GM12875 (cell line): Measurements from ENCODE around the gene ADORA3.
"Not testable (repeated sequence)": the region's sequence is repeated elsewhere in the genome, so short reads cannot be mapped to it uniquely, and the experiment has no call there.

Experiments
- H3K4me3 ChIP-seq: one replicate; pipeline ENCODE4 v1.5.1; 2011; ENCODE audit warnings: low read depth, low read length, control low read depth
- CTCF ChIP-seq: IDR thresholded peaks from 2 replicates; pipeline ENCODE4 v1.5.1; 2011; ENCODE audit warnings: low read depth, mild to moderate bottlenecking, control low read depth, inconsistent platforms, low read length, moderate library complexity, borderline replicate concordance; ENCODE audit not compliant: insufficient read depth

ADORA3 gene

GRCh38 chr1:111503585-111504060 is at the start of gene ADORA3, which contains the start of gene TMIGD3:
TSS of gene ADORA3 (minus strand) at chr1:111503633. CDS start at chr1:111503354, 279 bp downstream.
TSS of gene TMIGD3 (minus strand) at chr1:111503633. CDS start at chr1:111503354, 279 bp downstream.
- peak within 1 kb of the TSS; percentile 17 for H3K4me3 ChIP-seq
- TF ChIP-seq CTCF, result no peak

- no peak overlapping the region for H3K4me3 ChIP-seq
- no peak for TF ChIP-seq CTCF
These were observed 49.8 kb upstream of the ADORA3 start for GRCh38 chr1:111553196-111553595.

- H3K4me3 ChIP-seq, result no peak overlapping the region
- TF ChIP-seq CTCF, result no peak
These were observed 49.2 kb upstream of the ADORA3 start for GRCh38 chr1:111552587-111552986.

GRCh38 chr1:111551623-111552411 is 48.4 kb upstream of the ADORA3 start:
- TF ChIP-seq CTCF, result no peak
- no peak overlapping the region for H3K4me3 ChIP-seq

GRCh38 chr1:111547786-111548185 is 44.4 kb upstream of the ADORA3 start:
- not testable (repeated sequence) for H3K4me3 ChIP-seq

GRCh38 chr1:111542187-111542586 is 38.8 kb upstream of the ADORA3 start:
- no peak for TF ChIP-seq CTCF
- no peak overlapping the region for H3K4me3 ChIP-seq

- no peak for TF ChIP-seq CTCF
- H3K4me3 ChIP-seq, result no peak overlapping the region
These were observed 38.3 kb upstream of the ADORA3 start for GRCh38 chr1:111541721-111542120.
